Activated CD4-positive, alpha-beta T cell treated with anti-CD3 and anti-CD28 coated beads, Interleukin-2, amount 10 ng/mL, durations not matched to agents 24 days and 14 days (primary cell): ENCODE measurements around the gene CCDC15. TPM values are rescaled to one million over a fixed set of nuclear protein-coding genes. Genes with fewer than 3 reads are reported as not detected.

Experiments used
- DNase-seq: peaks from one replicate; pipeline ENCODE4 v3.0.0; 2022
- H3K27ac Mint-ChIP-seq: one replicate; pipeline ENCODE4 v1.8.0; 2022; ENCODE audit warnings: mild to moderate bottlenecking, mixed read lengths
- H3K27me3 Mint-ChIP-seq: one replicate; pipeline ENCODE4 v1.8.0; 2022; ENCODE audit warnings: mixed read lengths
- H3K36me3 Mint-ChIP-seq: one replicate; pipeline ENCODE4 v1.8.0; 2022; ENCODE audit warnings: low read depth, mild to moderate bottlenecking, mixed read lengths
- H3K4me1 Mint-ChIP-seq: one replicate; pipeline ENCODE4 v1.8.0; 2021; ENCODE audit warnings: mixed read lengths
- H3K4me3 Mint-ChIP-seq: one replicate; pipeline ENCODE4 v1.8.0; 2022; ENCODE audit warnings: mild to moderate bottlenecking, moderate library complexity, mixed read lengths
- H3K9me3 Mint-ChIP-seq: one replicate; pipeline ENCODE4 v1.8.0; 2021; ENCODE audit warnings: mixed read lengths
- intact Hi-C: fragments of 100-400 bp; cut with micrococcal nuclease; formaldehyde crosslinking; loops from one replicate; pipeline ENCODE4 v1.15.1; 2023
- total RNA-seq: library from RNA; stranded (reverse); gene quantifications from 2 replicates; pipeline ENCODE4 v1.2.3, GENCODE V29; 2022

The CCDC15 gene
- total RNA-seq, 1 donor from 2014 or later: 4.5 TPM

GRCh38 chr11:124934862-124935547, 19.0 kb upstream of the CCDC15 start:
- Mint-ChIP-seq H3K27me3 (peaks cover 13% of the 10 kb centered on the region), H3K27ac (no peak overlapping the region), H3K9me3 (no peaks in the 10 kb centered on the region), H3K4me3 (no peak overlapping the region), H3K4me1 (peaks cover 5% of the 10 kb centered on the region), H3K36me3 (no peaks in the 10 kb centered on the region)
- intact Hi-C loops: no loop called here
- DNase-seq: no peak

GRCh38 chr11:124935548-124936514, 18.2 kb upstream of the CCDC15 start, which contains the start of gene HEPACAM:
Gene HEPACAM (minus strand): TSS chr11:124936047. CDS start chr11:124936006, 41 bp downstream.
- H3K4me3 Mint-ChIP-seq: no peak within 1 kb of the TSS
- H3K36me3 Mint-ChIP-seq: no peaks in the 10 kb centered on the region
- DNase-seq: no peak
- peaks cover under 1% of the 10 kb centered on the region for H3K4me1 Mint-ChIP-seq
- no peaks in the 10 kb centered on the region for H3K9me3 Mint-ChIP-seq
- H3K27me3 Mint-ChIP-seq: peaks cover 13% of the 10 kb centered on the region
- H3K27ac Mint-ChIP-seq: no peak within 1 kb of the TSS
- intact Hi-C loops: no loop called here

GRCh38 chr11:124937336-124937935, 16.6 kb upstream of the CCDC15 start:
- peaks cover 13% of the 10 kb centered on the region for H3K27me3 Mint-ChIP-seq
- intact Hi-C loops: no loop called here
- no peaks in the 10 kb centered on the region for H3K4me1 Mint-ChIP-seq
- no peaks in the 10 kb centered on the region for H3K9me3 Mint-ChIP-seq
- no peak overlapping the region for H3K27ac Mint-ChIP-seq
- no peak for DNase-seq
- H3K4me3 Mint-ChIP-seq: no peak overlapping the region
- no peaks in the 10 kb centered on the region for H3K36me3 Mint-ChIP-seq

GRCh38 chr11:124938206-124938765, 15.7 kb upstream of the CCDC15 start:
- intact Hi-C loops: no loop called here
- Mint-ChIP-seq H3K36me3 (no peaks in the 10 kb centered on the region), H3K4me1 (no peaks in the 10 kb centered on the region), H3K27me3 (peaks cover 13% of the 10 kb centered on the region), H3K27ac (no peak overlapping the region), H3K4me3 (no peak overlapping the region), H3K9me3 (no peaks in the 10 kb centered on the region)
- no peak for DNase-seq

- peaks cover 2% of the 10 kb centered on the region for H3K4me1 Mint-ChIP-seq
- H3K36me3 Mint-ChIP-seq: no peaks in the 10 kb centered on the region
- no peak overlapping the region for H3K4me3 Mint-ChIP-seq
- no peaks in the 10 kb centered on the region for H3K9me3 Mint-ChIP-seq
- no peak overlapping the region for H3K27ac Mint-ChIP-seq
- H3K27me3 Mint-ChIP-seq: peaks cover 13% of the 10 kb centered on the region
- DNase-seq: no peak
- intact Hi-C loops: no loop called here
These were observed 15.0 kb upstream of the CCDC15 start for GRCh38 chr11:124938970-124939369.

GRCh38 chr11:124941703-124942102, 12.3 kb upstream of the CCDC15 start:
- Mint-ChIP-seq H3K4me1 (peaks cover 2% of the 10 kb centered on the region), H3K4me3 (no peak overlapping the region), H3K27me3 (peaks cover 9% of the 10 kb centered on the region), H3K9me3 (no peaks in the 10 kb centered on the region), H3K27ac (no peak overlapping the region), H3K36me3 (no peaks in the 10 kb centered on the region)
- no peak for DNase-seq
- intact Hi-C loops: no loop called here

- Mint-ChIP-seq H3K9me3 (no peaks in the 10 kb centered on the region), H3K4me3 (no peak overlapping the region), H3K27me3 (peaks cover 5% of the 10 kb centered on the region), H3K27ac (no peak overlapping the region), H3K36me3 (no peaks in the 10 kb centered on the region), H3K4me1 (peaks cover 2% of the 10 kb centered on the region)
- intact Hi-C loops: no loop called here
- DNase-seq: no peak
These were observed 11.3 kb upstream of the CCDC15 start for GRCh38 chr11:124942466-124943253.

GRCh38 chr11:124943254-124943616, 10.8 kb upstream of the CCDC15 start:
- intact Hi-C loops: no loop called here
- peaks cover 4% of the 10 kb centered on the region for H3K27me3 Mint-ChIP-seq
- H3K36me3 Mint-ChIP-seq: peaks cover 2% of the 10 kb centered on the region
- no peak overlapping the region for H3K4me3 Mint-ChIP-seq
- H3K4me1 Mint-ChIP-seq: peaks cover 2% of the 10 kb centered on the region
- no peak for DNase-seq
- peaks cover 5% of the 10 kb centered on the region for H3K9me3 Mint-ChIP-seq
- H3K27ac Mint-ChIP-seq: no peak overlapping the region

- Mint-ChIP-seq H3K4me3 (no peak overlapping the region), H3K9me3 (peaks cover 10% of the 10 kb centered on the region), H3K27ac (no peak overlapping the region), H3K4me1 (peaks cover 2% of the 10 kb centered on the region), H3K27me3 (peaks cover 4% of the 10 kb centered on the region), H3K36me3 (peaks cover 6% of the 10 kb centered on the region)
- DNase-seq: no peak
- intact Hi-C loops: no loop called here
These were observed 10.3 kb upstream of the CCDC15 start for GRCh38 chr11:124943741-124944140.

GRCh38 chr11:124944565-124944964, 9.4 kb upstream of the CCDC15 start:
- no peak for DNase-seq
- Mint-ChIP-seq H3K27ac (no peak overlapping the region), H3K9me3 (peaks cover 11% of the 10 kb centered on the region), H3K4me1 (peaks cover 2% of the 10 kb centered on the region), H3K4me3 (no peak overlapping the region), H3K36me3 (peaks cover 6% of the 10 kb centered on the region), H3K27me3 (no peaks in the 10 kb centered on the region)
- intact Hi-C loops: no loop called here

GRCh38 chr11:124945826-124946225, 8.2 kb upstream of the CCDC15 start:
- Mint-ChIP-seq H3K27me3 (no peaks in the 10 kb centered on the region), H3K27ac (no peak overlapping the region), H3K9me3 (peaks cover 11% of the 10 kb centered on the region), H3K36me3 (peaks cover 6% of the 10 kb centered on the region), H3K4me1 (peaks cover 2% of the 10 kb centered on the region), H3K4me3 (no peak overlapping the region)
- intact Hi-C loops: no loop called here
- no peak for DNase-seq

GRCh38 chr11:124946735-124947141, 7.3 kb upstream of the CCDC15 start:
- no peak for DNase-seq
- H3K27ac Mint-ChIP-seq: no peak overlapping the region
- intact Hi-C loops: no loop called here
- peaks cover 6% of the 10 kb centered on the region for H3K36me3 Mint-ChIP-seq
- H3K4me1 Mint-ChIP-seq: peaks cover 2% of the 10 kb centered on the region
- peaks cover 11% of the 10 kb centered on the region for H3K9me3 Mint-ChIP-seq
- H3K27me3 Mint-ChIP-seq: no peaks in the 10 kb centered on the region
- H3K4me3 Mint-ChIP-seq: no peak overlapping the region
